H1 (cell line): Measurements from ENCODE around the gene TSHR. TPM values are rescaled to one million over a fixed set of nuclear protein-coding genes. Genes with fewer than 3 reads are reported as not detected.

Experiments used
- CTCF ChIA-PET: fragments of 300-600 bp; sonication (Branson Sonifier 250); formaldehyde crosslinking; loops from one replicate; lab custom pipeline; 2021; ENCODE audit not compliant: partially characterized antibody; lab: Charles Lee
- POLR2A ChIA-PET: fragments of 300-600 bp; sonication (Branson Sonifier 250); formaldehyde crosslinking; loops from one replicate; lab custom pipeline; 2021; ENCODE audit warnings: inconsistent platforms; ENCODE audit not compliant: partially characterized antibody; lab: Charles Lee
- DNase-seq, 2 experiments: peaks; one replicate each; pipeline versions ENCODE4 v3.0.0 to v3.0.0-alpha.2; 2010 to 2022; ENCODE audit warnings: low spot score in 2 of 2, low read depth in 1 of 2, mixed read lengths in 1 of 2
- FAIRE-seq: peaks from 2 replicates; lab custom pipeline; 2011; peaks lifted over from hg19 to GRCh38; lab: Jason Lieb, UNC
- H2AFZ ChIP-seq: 2 replicates; pipeline ENCODE4 v1.8.1; 2012; ENCODE audit warnings: low read length, inconsistent platforms
- H2AK5ac ChIP-seq: 2 replicates; pipeline ENCODE4 v1.6.1; 2013; ENCODE audit warnings: low read depth, low read length
- H2BK120ac ChIP-seq: replicated peaks from 2 replicates; pipeline ENCODE3; 2013; ENCODE audit warnings: low read depth, low read length, inconsistent platforms
- H2BK12ac ChIP-seq: 2 replicates; pipeline ENCODE4 v1.6.1; 2013; ENCODE audit warnings: low read depth, low read length
- H2BK15ac ChIP-seq: 2 replicates; pipeline ENCODE4 v1.6.1; 2013; ENCODE audit warnings: low read length
- H2BK20ac ChIP-seq: 2 replicates; pipeline ENCODE4 v1.6.1; 2013; ENCODE audit warnings: low read length
- H2BK5ac ChIP-seq: 2 replicates; pipeline ENCODE4 v1.6.1; 2013; ENCODE audit warnings: low read depth, low read length
- H3K14ac ChIP-seq: 2 replicates; pipeline ENCODE4 v1.6.1; 2013; ENCODE audit warnings: inconsistent platforms; ENCODE audit not compliant: insufficient read length
- H3K18ac ChIP-seq: 2 replicates; pipeline ENCODE4 v1.6.1; 2013; ENCODE audit warnings: low read length; ENCODE audit errors: extremely low read depth
- H3K23ac ChIP-seq: 2 replicates; pipeline ENCODE4 v1.6.1; 2013; ENCODE audit warnings: inconsistent platforms; ENCODE audit not compliant: insufficient read length
- H3K23me2 ChIP-seq: 2 replicates; pipeline ENCODE4 v1.6.1; 2013; ENCODE audit warnings: low read depth, low read length
- H3K27ac ChIP-seq: 2 replicates; pipeline ENCODE4 v1.6.1; 2011; ENCODE audit warnings: low read depth, low read length, inconsistent platforms
- H3K27me3 ChIP-seq, 4 experiments: replicated peaks in 1 of 4; 1 replicate in 1 of 4; 2 replicates in 3 of 4; pipeline versions ENCODE4 v1.6.1 to v1.8.1; 2011 to 2013; ENCODE audit warnings: low read length in 3 of 4, mild to moderate bottlenecking in 3 of 4, inconsistent platforms in 2 of 4, mixed read lengths in 2 of 4, moderate library complexity in 1 of 4; ENCODE audit not compliant: control insufficient read depth in 3 of 4, insufficient read depth in 3 of 4; ENCODE audit errors: extremely low read depth in 1 of 4
- H3K36me3 ChIP-seq, 4 experiments: 2 replicates each; pipeline versions ENCODE4 v1.6.1 to v1.8.1; 2011 to 2013; ENCODE audit warnings: mild to moderate bottlenecking in 4 of 4, low read length in 3 of 4, moderate library complexity in 2 of 4, control low read depth in 1 of 4, inconsistent platforms in 1 of 4; ENCODE audit not compliant: insufficient read depth in 4 of 4, control insufficient read depth in 2 of 4
- H3K4ac ChIP-seq: replicated peaks from 2 replicates; pipeline ENCODE3; 2013; ENCODE audit warnings: low read length, low read depth, mixed read lengths, inconsistent platforms; ENCODE audit not compliant: insufficient read length
- H3K4me1 ChIP-seq, 4 experiments: replicated peaks in 1 of 4; 1 replicate in 1 of 4; 2 replicates in 3 of 4; pipeline versions ENCODE4 v1.6.1 to v1.8.1; 2011 to 2013; ENCODE audit warnings: low read length in 3 of 4, inconsistent platforms in 2 of 4, mixed read lengths in 1 of 4; ENCODE audit not compliant: insufficient read depth in 4 of 4, control insufficient read depth in 3 of 4
- H3K4me2 ChIP-seq, 2 experiments: 2 replicates each; pipeline versions ENCODE4 v1.6.1 to v1.8.1; 2011 to 2013; ENCODE audit warnings: low read depth in 2 of 2, low read length in 2 of 2, control low read depth in 1 of 2, inconsistent platforms in 1 of 2, mild to moderate bottlenecking in 1 of 2; ENCODE audit not compliant: insufficient read depth in 1 of 2
- H3K4me3 ChIP-seq, 4 experiments: fragments of 200-600, 300-600 bp in 1 of 4; sonication (generic), shearing (Covaris generic), sonication (Bioruptor Twin) in 1 of 4; 2 replicates each; pipeline versions ENCODE4 v1.5.1 to v1.8.1; 2011 to 2016; ENCODE audit warnings: low read length in 4 of 4, low read depth in 3 of 4, control low read depth in 2 of 4, inconsistent platforms in 2 of 4, mild to moderate bottlenecking in 2 of 4, mixed read lengths in 1 of 4, moderate library complexity in 1 of 4; ENCODE audit not compliant: insufficient read depth in 2 of 4; ENCODE audit errors: extremely low read depth in 1 of 4
- H3K56ac ChIP-seq: replicated peaks from 2 replicates; pipeline ENCODE3; 2013; ENCODE audit warnings: low read depth, mild to moderate bottlenecking, mixed read lengths, low read length, inconsistent platforms; ENCODE audit not compliant: insufficient read length
- H3K79me1 ChIP-seq: 2 replicates; pipeline ENCODE4 v1.6.1; 2013; ENCODE audit warnings: low read depth, low read length, control low read depth
- H3K79me2 ChIP-seq, 2 experiments: 2 replicates each; pipeline versions ENCODE4 v1.6.1 to v1.8.1; 2012 to 2013; ENCODE audit warnings: low read length in 2 of 2, mild to moderate bottlenecking in 2 of 2, inconsistent platforms in 1 of 2; ENCODE audit not compliant: insufficient read depth in 2 of 2, control insufficient read depth in 1 of 2
- H3K9ac ChIP-seq, 4 experiments: replicated peaks in 1 of 4; 1 replicate in 1 of 4; 2 replicates in 3 of 4; pipeline versions ENCODE4 v1.6.1 to v1.8.1; 2011 to 2013; ENCODE audit warnings: low read depth in 3 of 4, low read length in 3 of 4, control low read depth in 2 of 4, mild to moderate bottlenecking in 2 of 4, moderate library complexity in 2 of 4, inconsistent platforms in 1 of 4; ENCODE audit errors: extremely low read depth in 1 of 4
- H3K9me3 ChIP-seq, 2 experiments: 2 replicates each; pipeline versions ENCODE4 v1.6.1 to v1.8.1; 2012 to 2013; ENCODE audit warnings: mild to moderate bottlenecking in 2 of 2, moderate library complexity in 2 of 2, control low read depth in 1 of 2, inconsistent platforms in 1 of 2, low read depth in 1 of 2, low read length in 1 of 2, mixed read lengths in 1 of 2; ENCODE audit not compliant: insufficient read depth in 2 of 2
- H4K20me1 ChIP-seq, 2 experiments: replicated peaks in 1 of 2; 2 replicates each; pipeline versions ENCODE3 to v1.8.1; 2011 to 2013; ENCODE audit warnings: inconsistent platforms in 2 of 2, low read length in 2 of 2, mild to moderate bottlenecking in 1 of 2; ENCODE audit not compliant: insufficient read depth in 2 of 2, control insufficient read depth in 1 of 2
- H4K5ac ChIP-seq: 2 replicates; pipeline ENCODE4 v1.6.1; 2013; ENCODE audit warnings: low read length, low read depth, mixed read lengths, inconsistent platforms; ENCODE audit not compliant: insufficient read length
- H4K8ac ChIP-seq: 2 replicates; pipeline ENCODE4 v1.8.0; 2013; ENCODE audit warnings: mild to moderate bottlenecking, moderate library complexity, low read length, inconsistent platforms; ENCODE audit not compliant: insufficient read depth; ENCODE audit errors: extremely low read depth
- H4K91ac ChIP-seq: replicated peaks from 2 replicates; pipeline ENCODE3; 2013; ENCODE audit warnings: low read length, mixed read lengths, inconsistent platforms; ENCODE audit not compliant: insufficient read length
- ATF3 ChIP-seq: IDR thresholded peaks from 2 replicates; pipeline ENCODE4 v1.6.1; 2011; ENCODE audit warnings: low read depth, mild to moderate bottlenecking, low read length; ENCODE audit not compliant: insufficient read depth
- BACH1 ChIP-seq: IDR thresholded peaks from 2 replicates; pipeline ENCODE4 v1.6.1; 2012; ENCODE audit warnings: low read length, improper control_type of control experiment
- E2F6 ChIP-seq: IDR thresholded peaks from 2 replicates; pipeline ENCODE4 v1.6.1; 2012; ENCODE audit warnings: inconsistent platforms
- GABPA ChIP-seq: IDR thresholded peaks from 2 replicates; pipeline ENCODE4 v1.6.1; 2011; ENCODE audit warnings: mild to moderate bottlenecking, low read length, moderate library complexity, borderline replicate concordance; ENCODE audit not compliant: insufficient read depth
- JUN ChIP-seq: IDR thresholded peaks from 2 replicates; pipeline ENCODE4 v1.6.1; 2011; ENCODE audit warnings: low read depth, mild to moderate bottlenecking, improper control_type of control experiment, low read length
- RBBP5 ChIP-seq: IDR thresholded peaks from 2 replicates; pipeline ENCODE4 v1.7.1; 2012; ENCODE audit warnings: low read depth, mild to moderate bottlenecking, inconsistent platforms, low read length, moderate library complexity, borderline replicate concordance
- RNF2 ChIP-seq: fragments of 200-900, 300-1000 bp; sonication (generic); IDR thresholded peaks from 2 replicates; pipeline ENCODE4 v1.7.1; 2016; ENCODE audit warnings: borderline replicate concordance, low read depth, mild to moderate bottlenecking, antibody characterized with exemption, low read length; ENCODE audit not compliant: poor library complexity, severe bottlenecking; ENCODE audit errors: missing control alignments
- SAP30 ChIP-seq: fragments of 300-600 bp; sonication (generic); IDR thresholded peaks from 2 replicates; pipeline ENCODE4 v1.7.1; 2012; ENCODE audit warnings: low read length, moderate library complexity, mild to moderate bottlenecking, inconsistent platforms; ENCODE audit not compliant: insufficient read depth, insufficient replicate concordance
- SIX5 ChIP-seq: IDR thresholded peaks from 2 replicates; pipeline ENCODE4 v1.6.1; 2011; ENCODE audit warnings: mild to moderate bottlenecking, low read depth, low read length
- WGBS, 2 experiments: shearing (Covaris generic) in 1 of 2; methylation state at CpG; one replicate each; pipeline versions ENCODE4 v1.1.6 to v1.1.7; 2013 to 2015; ENCODE audit warnings: low lambda C conversion rate in 2 of 2, mixed read lengths in 2 of 2, inconsistent platforms in 1 of 2, low coverage in 1 of 2, missing lambda C conversion rate in 1 of 2; ENCODE audit not compliant: insufficient replicate concordance in 2 of 2, insufficient coverage in 1 of 2, insufficient read length in 1 of 2; ENCODE audit errors: extremely low coverage in 1 of 2, missing lambda C conversion rate in 1 of 2; 5-methylcytosine and 5-hydroxymethylcytosine counted together
- polyA plus RNA-seq, 7 experiments: library from polyadenylated mRNA; depleted of rRNA in 3 of 7; stranded (reverse) in 5 of 7; unstranded in 2 of 7; fragments of >200 nt in 5 of 7; fragments of 200-250 nt in 2 of 7; gene quantifications; 1 replicate in 5 of 7; 2 replicates in 1 of 7; 4 replicates in 1 of 7; pipeline versions ENCODE4 v1.2.1 to v1.2.3, GENCODE V29; 2011 to 2013; ENCODE audit warnings: missing spikeins in 2 of 7, mixed read lengths in 2 of 7
- total RNA-seq: library from RNA; stranded (reverse); fragmentation: NEBNext Ultra II Directional; extraction: Animal tissue kit (Norgen Biotek cat#: 25700); gene quantifications from 2 replicates; pipeline ENCODE4 v1.2.1, GENCODE V29; 2021
- TF ChIP-seq, protein P1 (sequence below): IDR thresholded peaks from 2 replicates; pipeline ENCODE4 v1.6.1; 2012; ENCODE audit warnings: inconsistent platforms

The TSHR gene
- total and polyA plus RNA-seq, 2 of the 8 experiments (the other 6 are each of a cell fraction or from before 2014, with no cell fraction given) = 0.27 TPM; not detected in 1

DNA sequence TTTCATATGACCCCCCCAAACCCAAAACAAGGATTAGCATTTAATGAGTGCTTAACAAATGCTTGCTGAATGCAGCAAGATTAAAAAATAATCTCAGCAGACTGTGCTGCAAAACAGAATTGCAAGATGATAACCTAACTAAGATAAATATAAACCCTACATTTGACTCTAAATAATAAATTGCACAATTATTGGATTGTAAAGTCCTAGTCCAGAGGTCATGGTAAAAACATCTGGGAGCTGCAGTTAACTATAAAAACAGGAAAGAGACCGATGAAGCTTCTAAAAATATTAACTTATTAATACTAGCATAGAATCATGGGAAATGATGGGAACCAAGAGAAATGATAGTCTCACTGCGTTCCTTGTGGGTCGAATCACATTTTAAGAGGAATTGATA lies 37.2 kb downstream of the TSHR start:
- no peaks in the 10 kb centered on the region for H3K23me2 ChIP-seq
- H2BK20ac ChIP-seq = no peak overlapping the region
- H4K20me1 ChIP-seq = no peaks in the 10 kb centered on the region
- CTCF ChIA-PET = interaction anchor here (0.9 to 2.3 kb wide), 5 partner anchors 14 to 72 kb away, joined by 3 to 9 read pairs (median 4); no protein-coding TSS in a partner anchor
- H3K23ac ChIP-seq = no peak overlapping the region
- no peak for FAIRE-seq
- POLR2A ChIA-PET = no interaction called here
- no peak overlapping the region for H3K4ac ChIP-seq
- H3K4me2 ChIP-seq = no peak overlapping the region
- H3K14ac ChIP-seq = no peak overlapping the region
- no peaks in the 10 kb centered on the region for H3K79me1 ChIP-seq
- H3K36me3 ChIP-seq = no peaks in the 10 kb centered on the region
- no peak overlapping the region for H3K18ac ChIP-seq
- H4K91ac ChIP-seq = no peak overlapping the region
- H3K4me3 ChIP-seq = no peak overlapping the region
- 87% methylated on average over 3 of the region's 3 CpGs; no CpG with 5 or more reads in 1 of the 2 experiments for WGBS, 2 experiments
- no peaks in the 10 kb centered on the region for H3K4me1 ChIP-seq
- no peaks in the 10 kb centered on the region for H3K79me2 ChIP-seq
- H3K27me3 ChIP-seq = no peaks in the 10 kb centered on the region
- DNase-seq = no peak
- no peak overlapping the region for H2AFZ ChIP-seq
- H3K9me3 ChIP-seq = no peaks in the 10 kb centered on the region
- no peak overlapping the region for H3K56ac ChIP-seq
- H2BK12ac ChIP-seq = no peak overlapping the region
- H2AK5ac ChIP-seq = no peak overlapping the region
- no peak overlapping the region for H3K9ac ChIP-seq
- H3K27ac ChIP-seq = no peak overlapping the region
- no peak overlapping the region for H2BK15ac ChIP-seq
- H2BK5ac ChIP-seq = no peak overlapping the region
- no peak overlapping the region for H2BK120ac ChIP-seq
- TF ChIP-seq, protein P1, sequence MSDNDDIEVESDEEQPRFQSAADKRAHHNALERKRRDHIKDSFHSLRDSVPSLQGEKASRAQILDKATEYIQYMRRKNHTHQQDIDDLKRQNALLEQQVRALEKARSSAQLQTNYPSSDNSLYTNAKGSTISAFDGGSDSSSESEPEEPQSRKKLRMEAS = no peak
- TF ChIP-seq JUN = no peak
- TF ChIP-seq BACH1 = no peak
- TF ChIP-seq SIX5 = no peak
- no peak for TF ChIP-seq E2F6
- no peak for TF ChIP-seq GABPA
- no peak for TF ChIP-seq SAP30
- no peak for TF ChIP-seq RNF2
- no peak for TF ChIP-seq ATF3
- TF ChIP-seq RBBP5 = no peak
- no peak overlapping the region for H4K5ac ChIP-seq
- no peak overlapping the region for H4K8ac ChIP-seq
